Fibroblast of lung (primary cell): ENCODE measurements around the gene DDX31. TPM values are rescaled to one million over a fixed set of nuclear protein-coding genes. Genes with fewer than 3 reads are reported as not detected.

Source experiments
- DNase-seq, 2 donors: peaks; one replicate each; pipeline versions ENCODE4 v3.0.0 to v3.0.0-alpha.2; 2010; ENCODE audit warnings: low read depth in 2 of 2
- H2AFZ ChIP-seq: 2 replicates; pipeline ENCODE4 v1.5.1; 2012; ENCODE audit warnings: low read length, control low read depth, inconsistent platforms
- H3K27ac ChIP-seq: 2 replicates; pipeline ENCODE4 v1.5.1; 2011; ENCODE audit warnings: low read length, control low read depth; ENCODE audit not compliant: insufficient read depth
- H3K27me3 ChIP-seq: 2 replicates; pipeline ENCODE4 v1.5.1; 2011; ENCODE audit warnings: mild to moderate bottlenecking, low read length; ENCODE audit not compliant: control insufficient read depth, insufficient read depth
- H3K36me3 ChIP-seq: 2 replicates; pipeline ENCODE4 v1.5.1; 2011; ENCODE audit warnings: low read length; ENCODE audit not compliant: control insufficient read depth, insufficient read depth
- H3K4me1 ChIP-seq: 2 replicates; pipeline ENCODE4 v1.5.1; 2011; ENCODE audit warnings: low read length; ENCODE audit not compliant: control insufficient read depth, insufficient read depth; ENCODE audit errors: extremely low read depth
- H3K4me2 ChIP-seq: 2 replicates; pipeline ENCODE4 v1.5.1; 2011; ENCODE audit warnings: low read length, control low read depth; ENCODE audit not compliant: insufficient read depth; ENCODE audit errors: extremely low read depth
- H3K4me3 ChIP-seq, 4 experiments: fragments of 200-600 bp in 1 of 4; sonication (generic) in 1 of 4; replicated peaks in 1 of 4; 2 replicates each; pipeline ENCODE4 v1.5.1; 2011 to 2016; ENCODE audit warnings: low read length in 4 of 4, low read depth in 3 of 4, mild to moderate bottlenecking in 3 of 4, control low read depth in 2 of 4, inconsistent platforms in 1 of 4, mixed read lengths in 1 of 4; ENCODE audit not compliant: insufficient read depth in 1 of 4; ENCODE audit errors: control extremely low read depth in 1 of 4
- H3K79me2 ChIP-seq: 2 replicates; pipeline ENCODE4 v1.5.1; 2012; ENCODE audit warnings: mild to moderate bottlenecking, low read length, inconsistent platforms; ENCODE audit not compliant: control insufficient read depth, insufficient read depth
- H3K9ac ChIP-seq: 2 replicates; pipeline ENCODE4 v1.5.1; 2011; ENCODE audit warnings: mild to moderate bottlenecking, low read length, control low read depth; ENCODE audit not compliant: insufficient read depth
- H3K9me3 ChIP-seq: 2 replicates; pipeline ENCODE4 v1.5.1; 2012; ENCODE audit warnings: low read depth, low read length; ENCODE audit not compliant: control insufficient read depth, insufficient read depth
- H4K20me1 ChIP-seq: 2 replicates; pipeline ENCODE4 v1.5.1; 2011; ENCODE audit warnings: low read length; ENCODE audit not compliant: control insufficient read depth, insufficient read depth; ENCODE audit errors: extremely low read depth
- CTCF ChIP-seq, 2 donors: IDR thresholded peaks in 1 of 2; conservative IDR thresholded peaks in 1 of 2; 1 replicate in 1 of 2; 2 replicates in 1 of 2; pipeline ENCODE4 v1.5.1; 2011 to 2012; ENCODE audit warnings: low read length in 2 of 2, control low read depth in 1 of 2, inconsistent platforms in 1 of 2, low read depth in 1 of 2, mild to moderate bottlenecking in 1 of 2
- EZH2 ChIP-seq: IDR thresholded peaks from 2 replicates; pipeline ENCODE4 v1.5.1; 2012; ENCODE audit warnings: low read length, control low read depth, mild to moderate bottlenecking; ENCODE audit errors: missing control alignments
- polyA plus RNA-seq, 2 donors: library from polyadenylated mRNA; depleted of rRNA in 1 of 2; stranded (reverse) in 1 of 2; unstranded in 1 of 2; fragments of >200 nt; gene quantifications; 2 replicates each; pipeline ENCODE4 v1.2.1, GENCODE V29; 2011 to 2012; ENCODE audit warnings: missing spikeins in 1 of 2
- total RNA-seq: library from RNA; depleted of rRNA; stranded (reverse); fragments of >200 nt; gene quantifications from 2 replicates; pipeline ENCODE4 v1.2.1, GENCODE V29; 2014

DDX31 gene
- total and polyA plus RNA-seq, 2 donors (not counting 1 experiment from before 2014, with no cell fraction given), result 10.1 to 10.8 TPM

DNA sequence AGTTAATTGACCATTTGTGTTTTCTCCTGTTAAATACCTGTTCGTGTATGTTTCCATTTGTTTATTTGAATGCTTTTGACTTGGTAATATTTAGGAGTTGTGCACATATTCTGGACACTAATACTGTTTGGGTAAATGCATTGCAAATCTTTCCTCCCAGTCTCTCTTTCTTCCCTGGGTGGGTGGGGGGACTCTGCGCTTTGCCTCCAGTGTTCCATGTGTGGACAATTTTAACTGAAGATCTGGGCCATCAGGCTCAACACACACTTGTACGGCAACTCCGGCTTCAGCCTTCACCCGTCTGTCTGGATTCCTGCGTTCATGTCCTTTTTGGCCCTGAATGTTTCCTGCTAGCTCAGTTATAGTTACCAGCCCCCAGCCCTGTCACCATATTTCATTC is 40.5 kb upstream of the DDX31 start:
- Histone ChIP-seq H3K4me2 (no peak overlapping the region), H3K9me3 (no peaks in the 10 kb centered on the region), H3K79me2 (no peaks in the 10 kb centered on the region), H3K4me3 (no peak overlapping the region), H3K27ac (no peak overlapping the region), H3K9ac (no peak overlapping the region), H3K27me3 (no peaks in the 10 kb centered on the region), H4K20me1 (no peaks in the 10 kb centered on the region), H2AFZ (no peak overlapping the region), H3K36me3 (no peaks in the 10 kb centered on the region), H3K4me1 (no peaks in the 10 kb centered on the region)
- DNase-seq, result no peak
- TF ChIP-seq EZH2, result no peak
- TF ChIP-seq CTCF (conservative IDR thresholded peaks at IDR 0.05 in 1 of 2, IDR thresholded peaks at IDR 0.05 in 1 of 2; ENCODE audit: low read depth in 1 of 2, low read length in 2 of 2), result no peak

GRCh38 chr9:132708769-132709430 is 39.1 kb upstream of the DDX31 start:
- no peak for DNase-seq
- Histone ChIP-seq H3K79me2 (no peaks in the 10 kb centered on the region), H3K4me1 (no peaks in the 10 kb centered on the region), H3K4me2 (no peak overlapping the region), H3K27ac (no peak overlapping the region), H2AFZ (no peak overlapping the region), H3K36me3 (no peaks in the 10 kb centered on the region), H3K27me3 (no peaks in the 10 kb centered on the region), H3K9ac (no peak overlapping the region), H4K20me1 (no peaks in the 10 kb centered on the region), H3K4me3 (no peak overlapping the region), H3K9me3 (no peaks in the 10 kb centered on the region)
- TF ChIP-seq EZH2, result no peak
- no peak for TF ChIP-seq CTCF (conservative IDR thresholded peaks at IDR 0.05 in 1 of 2, IDR thresholded peaks at IDR 0.05 in 1 of 2; ENCODE audit: low read depth in 1 of 2, low read length in 2 of 2)

DNA sequence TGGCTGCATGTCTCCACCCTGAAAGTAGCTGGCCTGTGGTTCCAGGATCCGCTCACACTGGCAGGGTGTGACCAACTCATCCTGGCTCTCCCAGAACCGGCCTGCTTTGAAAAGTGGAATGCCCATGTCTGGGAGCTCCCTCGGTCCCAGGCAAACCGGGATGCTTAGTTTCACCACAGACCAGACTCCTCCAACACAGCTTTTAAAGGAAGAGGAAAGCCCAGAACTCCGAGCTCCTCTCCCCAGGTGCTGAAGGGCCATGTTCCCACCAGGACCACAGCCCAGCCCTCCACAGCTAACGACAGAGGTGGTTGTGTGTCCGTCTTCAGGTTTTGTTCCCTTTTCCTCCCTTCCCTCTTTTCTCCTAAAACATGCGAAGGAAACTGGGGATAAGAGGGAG is 38.5 kb upstream of the DDX31 start:
- Histone ChIP-seq H3K36me3 (no peaks in the 10 kb centered on the region), H3K9me3 (no peaks in the 10 kb centered on the region), H3K27ac (no peak overlapping the region), H3K4me2 (no peak overlapping the region), H2AFZ (no peak overlapping the region), H4K20me1 (no peaks in the 10 kb centered on the region), H3K27me3 (no peaks in the 10 kb centered on the region), H3K4me3 (no peak overlapping the region), H3K9ac (no peak overlapping the region), H3K4me1 (no peaks in the 10 kb centered on the region), H3K79me2 (no peaks in the 10 kb centered on the region)
- no peak for DNase-seq
- TF ChIP-seq EZH2 (no peak), CTCF (conservative IDR thresholded peaks at IDR 0.05 in 1 of 2, IDR thresholded peaks at IDR 0.05 in 1 of 2; ENCODE audit: low read depth in 1 of 2, low read length in 2 of 2) (no peak)
